ENCODE measurements around the gene ZNF628.
"Not testable (repeated sequence)": the region's sequence is repeated elsewhere in the genome, so short reads cannot be mapped to it uniquely, and the experiment has no call there.

ZNF628 gene

DNA sequence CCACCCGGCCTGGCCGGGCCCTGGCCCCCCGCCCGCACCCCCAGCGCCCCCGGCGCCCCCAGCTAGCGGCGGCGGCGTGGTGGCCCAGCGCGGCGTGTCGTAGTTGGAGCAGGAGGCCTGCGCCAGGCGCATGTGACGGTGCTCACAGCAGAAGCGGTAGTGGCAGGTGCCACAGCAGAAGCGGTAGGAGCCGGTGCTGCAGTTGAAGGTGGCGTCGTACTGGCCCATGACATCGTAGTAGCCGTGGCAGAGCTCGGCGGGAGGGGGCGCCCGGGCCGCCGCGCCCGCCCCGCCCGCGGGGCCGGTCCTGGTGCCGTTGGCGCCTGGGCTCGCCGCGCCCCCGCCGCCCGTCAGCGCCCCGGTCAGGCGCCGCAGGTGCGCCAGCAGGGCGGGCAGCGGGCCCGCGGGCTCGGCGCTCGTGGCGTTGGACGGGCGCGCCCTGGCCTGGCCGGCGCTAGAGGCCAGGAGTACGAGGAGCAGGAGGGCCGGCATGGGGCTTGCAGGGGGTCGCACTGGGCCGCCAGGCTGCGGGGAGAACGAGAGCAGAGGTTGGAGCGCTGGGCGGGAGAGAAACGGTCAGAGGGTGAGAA is 34.0 kb upstream of the ZNF628 start:
- DNase-seq (ENCODE audit: low spot score), result no peak
- H3K4me3 ChIP-seq, result no peak overlapping the region
- TF ChIP-seq, protein P1, sequence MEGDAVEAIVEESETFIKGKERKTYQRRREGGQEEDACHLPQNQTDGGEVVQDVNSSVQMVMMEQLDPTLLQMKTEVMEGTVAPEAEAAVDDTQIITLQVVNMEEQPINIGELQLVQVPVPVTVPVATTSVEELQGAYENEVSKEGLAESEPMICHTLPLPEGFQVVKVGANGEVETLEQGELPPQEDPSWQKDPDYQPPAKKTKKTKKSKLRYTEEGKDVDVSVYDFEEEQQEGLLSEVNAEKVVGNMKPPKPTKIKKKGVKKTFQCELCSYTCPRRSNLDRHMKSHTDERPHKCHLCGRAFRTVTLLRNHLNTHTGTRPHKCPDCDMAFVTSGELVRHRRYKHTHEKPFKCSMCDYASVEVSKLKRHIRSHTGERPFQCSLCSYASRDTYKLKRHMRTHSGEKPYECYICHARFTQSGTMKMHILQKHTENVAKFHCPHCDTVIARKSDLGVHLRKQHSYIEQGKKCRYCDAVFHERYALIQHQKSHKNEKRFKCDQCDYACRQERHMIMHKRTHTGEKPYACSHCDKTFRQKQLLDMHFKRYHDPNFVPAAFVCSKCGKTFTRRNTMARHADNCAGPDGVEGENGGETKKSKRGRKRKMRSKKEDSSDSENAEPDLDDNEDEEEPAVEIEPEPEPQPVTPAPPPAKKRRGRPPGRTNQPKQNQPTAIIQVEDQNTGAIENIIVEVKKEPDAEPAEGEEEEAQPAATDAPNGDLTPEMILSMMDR (IDR thresholded peaks at IDR 0.05), result no peak
- H3K27ac ChIP-seq, result no peak overlapping the region

DNA sequence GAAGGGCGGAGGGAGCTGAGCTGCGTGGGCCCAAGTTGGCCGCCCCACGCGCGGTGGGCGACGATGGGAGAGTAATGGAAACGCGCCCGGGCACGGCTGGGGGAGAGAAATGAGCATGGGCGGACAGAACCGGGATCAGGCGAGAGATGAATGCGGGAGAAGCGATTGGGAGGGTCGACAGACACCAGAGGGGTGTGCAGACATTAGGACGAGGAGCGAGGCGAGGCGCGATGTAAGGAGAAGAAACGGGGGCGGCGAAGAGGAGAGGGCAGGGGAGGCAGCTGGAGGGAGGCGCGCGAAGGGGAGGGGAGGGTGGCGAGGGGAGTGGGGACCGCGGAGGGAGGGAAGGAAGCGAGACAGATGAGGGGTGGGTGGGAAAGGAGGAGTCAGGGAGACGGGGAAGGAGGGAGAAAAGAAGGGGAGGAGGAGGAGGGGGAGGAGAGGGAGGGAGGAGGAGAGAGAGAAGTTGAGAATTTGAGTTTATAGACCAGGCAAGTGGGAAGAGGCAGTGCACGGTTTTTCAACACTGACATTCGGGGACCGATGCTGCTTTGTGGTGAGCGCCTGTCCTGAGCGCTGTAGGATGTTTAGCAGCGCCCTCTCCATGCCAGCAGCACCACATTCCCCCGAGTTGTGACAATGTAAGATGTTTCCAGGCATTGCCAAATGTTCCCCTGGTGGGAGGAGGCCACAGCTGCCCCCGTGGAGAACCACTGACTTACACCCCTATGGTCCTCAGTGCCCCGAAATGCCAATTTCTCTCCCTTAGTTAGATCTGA is 33.2 kb upstream of the ZNF628 start, which contains the start of gene SHISA7:
Gene SHISA7, minus strand, starts transcription at position 256 of the 779 bp plus-strand sequence. CDS start 437 bp downstream, outside the sequence.
- no peak within 1 kb of the TSS for H3K4me3 ChIP-seq
- TF ChIP-seq, protein P1 (IDR thresholded peaks at IDR 0.05), result no peak
- DNase-seq (ENCODE audit: low spot score), result no peak
- no peak within 1 kb of the TSS for H3K27ac ChIP-seq

DNA sequence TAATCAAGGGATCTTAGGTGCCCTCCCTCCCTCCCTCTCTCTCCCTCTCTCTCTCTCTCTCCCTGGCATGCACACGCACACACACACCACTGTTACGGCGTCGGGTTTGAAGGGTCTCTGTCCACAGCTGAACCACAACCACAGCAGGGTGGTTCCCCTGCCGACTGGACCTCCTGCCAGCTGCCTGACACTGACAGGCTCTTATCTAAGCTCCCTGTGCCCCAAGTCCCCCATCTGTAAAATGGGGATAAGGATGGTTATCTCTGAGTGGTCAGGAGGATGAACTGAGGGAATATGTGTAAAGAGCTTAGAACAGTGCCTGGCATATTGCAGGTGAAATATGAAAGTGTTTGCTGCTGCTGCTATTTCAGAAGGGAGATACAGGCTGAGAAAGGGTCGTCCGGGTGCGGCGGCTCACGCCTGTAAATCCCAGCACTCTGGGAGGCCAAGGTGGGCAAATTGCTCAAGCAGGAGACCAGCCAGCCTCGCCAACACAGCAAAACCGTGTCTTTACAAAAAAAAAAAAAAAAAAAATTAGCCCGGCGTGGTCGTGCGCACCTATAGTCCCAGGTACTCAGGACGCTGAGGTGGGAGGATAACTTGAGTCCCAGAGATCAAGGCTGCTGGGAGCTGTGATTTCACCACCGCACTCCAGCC is 32.5 kb upstream of the ZNF628 start:
- no peak for DNase-seq (ENCODE audit: low spot score)
- TF ChIP-seq, protein P1 (IDR thresholded peaks at IDR 0.05), result no peak
- Histone ChIP-seq H3K27ac (no peak overlapping the region), H3K4me3 (no peak overlapping the region)

DNA sequence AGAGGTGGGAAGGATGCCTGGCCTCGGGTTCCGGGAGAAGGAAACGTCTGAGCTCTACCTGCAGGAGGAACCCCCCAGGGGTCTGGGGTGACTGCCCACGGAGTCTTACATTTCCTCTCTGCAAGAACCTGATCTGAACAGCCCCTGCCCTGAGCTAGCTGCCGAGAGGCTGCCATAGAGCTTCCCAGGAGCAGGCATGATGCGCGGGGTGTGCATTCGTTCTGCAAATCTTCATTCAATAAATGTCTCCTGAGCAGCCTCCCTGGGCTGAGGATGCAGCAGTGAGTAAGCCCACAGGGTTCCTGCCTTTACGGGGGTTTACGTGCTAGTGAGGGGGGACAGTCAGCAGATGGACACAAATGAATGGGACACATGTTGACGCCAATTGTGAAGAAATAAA is 31.8 kb upstream of the ZNF628 start:
- H3K4me3 ChIP-seq, result no peak overlapping the region
- TF ChIP-seq, protein P1 (IDR thresholded peaks at IDR 0.05), result no peak
- DNase-seq (ENCODE audit: low spot score), result no peak
- no peak overlapping the region for H3K27ac ChIP-seq

DNA sequence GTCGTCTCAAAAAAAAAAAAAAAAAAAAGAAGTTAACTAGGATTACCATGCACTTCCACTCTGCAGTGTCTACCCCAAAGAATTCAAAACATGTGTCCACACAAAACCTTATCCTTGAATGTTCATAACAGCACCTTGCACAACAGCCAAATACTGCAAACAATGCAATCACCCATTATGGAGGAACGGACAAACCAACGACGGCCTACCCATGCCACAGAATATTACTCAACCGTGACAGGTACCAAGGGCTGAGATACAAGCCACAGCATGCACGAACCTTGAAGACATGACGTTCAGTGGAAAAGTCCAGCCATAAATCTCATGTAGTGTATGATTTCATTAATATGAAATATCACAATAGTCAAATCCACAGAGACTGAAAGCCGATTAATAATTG is 30.4 kb upstream of the ZNF628 start:
- Histone ChIP-seq H3K4me3 (no peak overlapping the region), H3K27ac (no peak overlapping the region)
- TF ChIP-seq, protein P1 (IDR thresholded peaks at IDR 0.05), result no peak
- DNase-seq (ENCODE audit: low spot score), result no peak

DNA sequence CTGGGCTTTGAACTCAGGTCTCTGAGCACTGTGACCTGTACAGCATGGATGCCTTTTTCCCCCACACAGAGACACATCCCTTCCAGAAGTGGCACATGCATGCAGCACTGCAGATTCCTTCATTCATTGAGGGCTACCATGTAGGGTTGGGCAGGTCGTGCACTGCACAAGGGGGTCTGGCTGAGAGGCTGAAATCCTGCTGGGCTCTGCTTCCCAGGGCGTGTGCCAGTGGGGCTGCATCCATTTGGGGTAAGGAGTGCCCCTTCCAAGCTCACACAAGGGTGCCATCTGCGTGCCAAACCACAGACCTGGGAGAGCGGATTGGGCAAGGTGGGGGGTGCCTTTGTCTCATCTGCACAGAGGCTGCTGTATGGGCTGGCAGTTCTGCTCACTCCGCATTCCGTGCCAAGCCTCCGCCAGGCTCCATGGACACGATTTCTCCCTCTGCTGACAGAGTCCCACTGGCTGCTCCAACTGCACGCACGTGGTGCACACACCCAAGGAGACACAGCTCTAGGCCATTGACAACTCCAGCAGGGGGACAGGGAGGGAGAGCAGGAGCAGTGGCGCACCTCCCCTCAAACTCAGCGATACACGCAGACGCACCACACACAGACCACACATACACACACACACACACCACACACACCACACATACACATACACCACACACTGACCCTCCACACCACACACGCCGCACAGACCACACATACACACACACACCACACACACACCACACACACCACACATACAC is 28.8 kb upstream of the ZNF628 start:
- Histone ChIP-seq H3K4me3 (no peak overlapping the region), H3K27ac (no peak overlapping the region)
- DNase-seq (ENCODE audit: low spot score), result no peak
- TF ChIP-seq, protein P1 (IDR thresholded peaks at IDR 0.05), result no peak

DNA sequence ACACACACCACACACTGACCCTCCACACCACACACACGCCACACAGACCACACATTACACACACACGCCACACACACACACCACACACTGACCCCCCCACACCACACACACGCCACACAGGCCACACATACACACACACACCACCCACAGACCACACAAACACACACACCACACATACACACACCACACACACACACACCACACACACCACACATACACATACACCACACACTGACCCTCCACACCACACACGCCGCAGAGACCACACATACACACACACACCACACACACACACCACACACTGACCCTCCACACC is 28.3 kb upstream of the ZNF628 start:
- not testable (repeated sequence) for DNase-seq (ENCODE audit: low spot score); H3K27ac ChIP-seq; H3K4me3 ChIP-seq

Measured in coronary artery (tissue), 2 donors.